ENCODE results near the gene FKBP2. TPM values are rescaled to one million over a fixed set of nuclear protein-coding genes. Genes with fewer than 3 reads are reported as not detected.
A peak's percentile ranks its signal among the peaks of the same experiment; 100 is the strongest.

Gene FKBP2
- polyA plus RNA-seq, 3 donors from 2014 or later: 110 to 142 (median 130) TPM

DNA sequence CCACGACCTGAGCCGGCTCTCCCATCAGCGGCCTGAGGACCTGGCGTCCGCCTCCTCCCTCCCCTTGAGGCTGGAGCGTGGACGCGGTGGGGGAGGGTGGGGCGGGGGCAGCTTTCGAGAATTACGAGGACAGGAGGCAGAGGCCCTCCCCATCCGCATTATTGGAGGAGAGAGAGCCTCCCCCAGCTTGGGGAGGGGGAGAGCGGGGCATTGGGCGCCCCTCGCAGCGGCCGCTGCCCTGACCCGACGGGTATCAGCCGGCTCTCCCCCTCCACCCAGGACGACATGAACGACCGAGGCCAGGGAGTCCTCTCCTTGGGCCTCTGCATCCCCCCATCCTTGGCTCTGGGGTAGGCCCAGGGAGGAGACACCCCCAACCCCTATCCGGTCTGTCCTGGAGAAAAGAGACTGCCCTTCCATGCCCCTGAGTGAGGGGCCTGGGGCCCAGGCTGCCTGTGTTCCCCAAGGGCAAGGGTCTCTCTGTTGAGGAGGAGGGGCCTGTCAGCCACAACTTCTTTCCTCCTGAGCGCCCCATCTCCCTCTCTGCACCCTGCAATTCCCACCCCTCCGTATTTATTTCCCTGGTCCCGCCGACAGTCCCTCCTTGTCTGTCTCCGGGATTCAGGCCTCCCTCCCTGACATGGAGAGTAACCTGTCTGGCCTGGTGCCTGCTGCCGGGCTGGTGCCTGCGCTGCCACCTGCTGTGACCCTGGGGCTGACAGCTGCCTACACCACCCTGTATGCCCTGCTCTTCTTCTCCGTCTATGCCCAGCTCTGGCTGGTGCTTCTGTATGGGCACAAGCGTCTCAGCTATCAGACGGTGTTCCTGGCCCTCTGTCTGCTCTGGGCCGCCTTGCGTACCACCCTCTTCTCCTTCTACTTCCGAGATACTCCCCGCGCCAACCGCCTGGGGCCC is 45.2 kb downstream of the FKBP2 start:
- peaks cover 2 to 15% (median 13%) of the 10 kb centered on the region in 3 donors for H3K27me3 Mint-ChIP-seq (ENCODE audit: low read depth in 3 of 3)
- H3K27ac Mint-ChIP-seq: peak overlapping the region; percentile 73 to 91 (median 86)
- no peaks in the 10 kb centered on the region for H3K9me3 Mint-ChIP-seq
- peak overlapping the region; percentile 77 to 89 (median 79) for H3K4me3 Mint-ChIP-seq
- peaks cover 0 to 10% (median 2%) of the 10 kb centered on the region in 3 donors for H3K36me3 Mint-ChIP-seq
- H3K4me1 Mint-ChIP-seq: peaks cover 13 to 17% of the 10 kb centered on the region in 2 donors
- DNase-seq: peak in 1 of 3 donors; percentile 17

DNA sequence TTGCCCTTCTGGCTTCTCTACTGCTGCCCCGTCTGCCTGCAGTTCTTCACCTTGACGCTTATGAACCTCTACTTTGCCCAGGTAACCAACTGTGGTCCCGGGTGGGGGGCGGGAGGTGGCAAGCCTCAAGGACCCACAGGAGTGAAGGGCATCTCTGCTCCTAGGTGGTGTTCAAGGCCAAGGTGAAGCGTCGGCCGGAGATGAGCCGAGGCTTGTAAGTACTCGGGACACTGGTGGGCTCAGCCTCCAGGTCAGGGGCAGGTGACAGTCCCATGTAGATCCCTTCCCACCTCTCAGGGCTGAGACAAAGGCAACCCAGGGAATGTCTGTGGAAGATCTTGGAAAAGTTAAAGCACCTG is 45.9 kb downstream of the FKBP2 start:
- Mint-ChIP-seq H3K4me3 (peak overlapping the region; percentile 74 to 84 (median 79)), H3K27me3 (ENCODE audit: low read depth in 3 of 3) (peaks cover 2 to 15% (median 13%) of the 10 kb centered on the region in 3 donors), H3K27ac (peak overlapping the region; percentile 73 to 91 (median 86)), H3K4me1 (peaks cover 13 to 16% of the 10 kb centered on the region in 2 donors), H3K9me3 (no peaks in the 10 kb centered on the region), H3K36me3 (peaks cover 0 to 5% (median 0%) of the 10 kb centered on the region in 3 donors)
- DNase-seq: no peak

DNA sequence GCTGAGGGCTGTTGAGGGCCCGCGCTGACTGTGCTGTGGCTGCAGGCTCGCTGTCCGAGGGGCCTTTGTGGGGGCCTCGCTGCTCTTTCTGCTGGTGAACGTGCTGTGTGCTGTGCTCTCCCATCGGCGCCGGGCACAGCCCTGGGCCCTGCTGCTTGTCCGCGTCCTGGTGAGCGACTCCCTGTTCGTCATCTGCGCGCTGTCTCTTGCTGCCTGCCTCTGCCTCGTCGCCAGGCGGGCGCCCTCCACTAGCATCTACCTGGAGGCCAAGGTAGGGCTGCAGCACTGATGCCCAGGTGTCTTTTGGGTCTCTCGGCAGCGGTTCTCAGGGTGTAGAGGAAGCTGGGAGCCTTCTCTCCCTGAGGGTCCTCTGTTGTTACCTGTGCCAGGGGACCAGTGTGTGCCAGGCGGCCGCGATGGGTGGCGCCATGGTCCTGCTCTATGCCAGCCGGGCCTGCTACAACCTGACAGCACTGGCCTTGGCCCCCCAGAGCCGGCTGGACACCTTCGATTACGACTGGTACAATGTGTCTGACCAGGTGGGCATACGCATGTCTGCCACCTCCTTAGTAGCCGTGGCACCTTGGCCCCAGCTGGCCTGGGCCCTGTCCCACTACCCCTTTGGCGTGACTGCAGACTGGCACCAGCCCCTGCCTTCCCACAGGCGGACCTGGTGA is 46.9 kb downstream of the FKBP2 start:
- DNase-seq: no peak
- peaks cover 0 to 5% (median 0%) of the 10 kb centered on the region in 3 donors for H3K36me3 Mint-ChIP-seq

DNA sequence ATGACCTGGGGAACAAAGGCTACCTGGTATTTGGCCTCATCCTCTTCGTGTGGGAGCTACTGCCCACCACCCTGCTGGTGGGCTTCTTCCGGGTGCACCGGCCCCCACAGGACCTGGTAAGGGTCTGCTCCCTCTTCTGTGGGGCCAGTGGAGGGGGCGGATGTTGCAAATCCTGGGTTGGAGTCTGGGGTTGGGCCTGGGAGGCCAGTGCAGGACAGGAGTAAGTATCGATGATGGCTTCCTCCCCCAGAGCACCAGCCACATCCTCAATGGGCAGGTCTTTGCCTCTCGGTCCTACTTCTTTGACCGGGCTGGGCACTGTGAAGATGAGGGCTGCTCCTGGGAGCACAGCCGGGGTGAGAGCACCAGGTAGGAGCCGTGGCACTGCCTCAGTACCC is 47.5 kb downstream of the FKBP2 start:
- peaks cover 0 to 5% (median 0%) of the 10 kb centered on the region in 3 donors for H3K36me3 Mint-ChIP-seq
- no peak for DNase-seq
- no peak overlapping the region for H3K4me3 Mint-ChIP-seq
- H3K27me3 Mint-ChIP-seq (ENCODE audit: low read depth in 3 of 3): peaks cover 6 to 17% (median 13%) of the 10 kb centered on the region in 3 donors
- no peak overlapping the region for H3K27ac Mint-ChIP-seq
- peaks cover 13 to 14% of the 10 kb centered on the region in 2 donors for H3K4me1 Mint-ChIP-seq
- no peaks in the 10 kb centered on the region for H3K9me3 Mint-ChIP-seq

More for the DNA sequence above, 46.9 kb downstream of the FKBP2 start:
- peaks cover 13 to 14% of the 10 kb centered on the region in 2 donors for H3K4me1 Mint-ChIP-seq
- H3K4me3 Mint-ChIP-seq: no peak overlapping the region
- no peaks in the 10 kb centered on the region for H3K9me3 Mint-ChIP-seq
- H3K27me3 Mint-ChIP-seq (ENCODE audit: low read depth in 3 of 3): peaks cover 4 to 15% (median 13%) of the 10 kb centered on the region in 3 donors
- H3K27ac Mint-ChIP-seq: no peak overlapping the region

DNA sequence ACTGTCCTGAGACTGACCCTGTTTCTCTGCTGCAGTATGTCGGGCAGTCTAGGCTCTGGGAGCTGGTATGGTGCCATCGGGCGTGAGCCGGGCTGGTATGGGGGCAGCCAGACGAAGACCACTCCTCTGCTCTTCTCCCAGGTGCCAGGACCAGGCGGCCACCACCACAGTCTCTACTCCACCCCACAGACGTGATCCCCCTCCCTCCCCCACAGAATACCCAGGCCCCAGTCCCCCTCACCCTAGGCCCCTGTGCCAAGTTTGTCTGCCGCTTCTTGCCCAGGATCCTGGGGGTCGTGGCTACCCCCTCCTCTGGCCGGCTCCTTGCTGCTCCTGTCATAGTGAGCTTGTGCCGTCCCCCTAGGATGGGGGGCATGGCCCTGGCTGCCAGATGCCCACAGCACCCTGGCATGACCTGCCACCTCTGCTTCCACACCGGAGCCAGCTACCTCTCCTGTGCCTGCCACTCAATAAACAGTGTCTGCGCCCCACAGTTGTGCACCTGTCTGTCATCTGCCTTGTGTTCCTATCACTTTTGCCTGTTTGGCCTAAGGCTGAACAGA is 48.2 kb downstream of the FKBP2 start:
- H3K27ac Mint-ChIP-seq: no peak overlapping the region
- H3K4me3 Mint-ChIP-seq: peak overlapping the region in 1 of 5 donors; percentile 17

DNA sequence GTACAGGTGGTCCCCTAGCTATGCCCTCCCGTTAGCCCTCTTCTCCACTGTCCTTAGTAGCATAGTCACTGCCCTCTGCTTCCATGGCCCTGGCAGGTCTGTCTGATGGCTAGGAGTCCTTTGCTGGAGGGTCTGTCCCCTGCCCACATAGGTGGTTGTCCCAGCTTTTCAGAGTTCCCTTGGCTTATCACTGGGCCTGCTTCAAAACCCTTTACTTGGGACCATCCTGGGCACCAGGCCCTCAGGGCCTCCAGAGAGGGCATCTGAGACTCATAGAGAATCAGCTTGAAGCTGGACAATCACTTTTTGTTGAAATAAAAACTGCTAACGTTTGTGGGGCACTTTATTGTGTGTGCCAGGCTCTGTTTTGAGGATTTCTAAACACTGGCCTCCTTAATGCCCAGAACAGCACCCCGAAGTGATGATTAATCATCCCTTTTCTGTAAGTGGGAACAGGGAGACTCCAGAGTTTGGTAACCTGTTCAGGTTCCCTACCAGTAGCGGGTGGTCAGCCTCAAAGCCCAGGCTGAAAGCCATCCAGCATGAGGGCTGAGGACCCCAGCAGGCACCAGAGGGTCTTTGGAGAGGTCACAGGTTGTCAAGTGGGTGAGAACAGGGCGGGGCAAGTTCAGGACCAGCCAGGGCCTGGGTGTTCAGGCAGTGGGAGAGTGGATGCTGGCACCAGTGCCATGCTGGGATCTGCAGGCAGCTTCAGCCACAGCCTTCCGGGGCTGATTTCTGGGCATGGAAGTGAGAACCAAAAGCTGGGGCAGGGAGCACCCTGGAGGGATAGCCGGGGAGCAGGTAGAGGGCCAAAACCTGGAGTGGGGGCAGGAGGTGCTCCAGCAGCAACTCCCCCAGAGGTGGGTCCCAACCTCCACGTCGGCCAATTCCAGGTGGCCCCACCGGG is 49.7 kb downstream of the FKBP2 start:
- Mint-ChIP-seq H3K27me3 (ENCODE audit: low read depth in 3 of 3) (peaks cover 14 to 18% (median 14%) of the 10 kb centered on the region in 3 donors), H3K4me3 (peak overlapping the region; percentile 40 to 73 (median 64)), H3K4me1 (peaks cover 13% of the 10 kb centered on the region in 2 donors), H3K9me3 (no peaks in the 10 kb centered on the region), H3K36me3 (peaks cover 0 to 5% (median 0%) of the 10 kb centered on the region in 3 donors), H3K27ac (no peak overlapping the region)
- DNase-seq: no peak

More for the DNA sequence above, 48.2 kb downstream of the FKBP2 start:
- peaks cover 11 to 21% (median 13%) of the 10 kb centered on the region in 3 donors for H3K27me3 Mint-ChIP-seq (ENCODE audit: low read depth in 3 of 3)
- peaks cover 13 to 14% of the 10 kb centered on the region in 2 donors for H3K4me1 Mint-ChIP-seq
- no peaks in the 10 kb centered on the region for H3K9me3 Mint-ChIP-seq
- peaks cover 0 to 5% (median 0%) of the 10 kb centered on the region in 3 donors for H3K36me3 Mint-ChIP-seq
- no peak for DNase-seq

DNA sequence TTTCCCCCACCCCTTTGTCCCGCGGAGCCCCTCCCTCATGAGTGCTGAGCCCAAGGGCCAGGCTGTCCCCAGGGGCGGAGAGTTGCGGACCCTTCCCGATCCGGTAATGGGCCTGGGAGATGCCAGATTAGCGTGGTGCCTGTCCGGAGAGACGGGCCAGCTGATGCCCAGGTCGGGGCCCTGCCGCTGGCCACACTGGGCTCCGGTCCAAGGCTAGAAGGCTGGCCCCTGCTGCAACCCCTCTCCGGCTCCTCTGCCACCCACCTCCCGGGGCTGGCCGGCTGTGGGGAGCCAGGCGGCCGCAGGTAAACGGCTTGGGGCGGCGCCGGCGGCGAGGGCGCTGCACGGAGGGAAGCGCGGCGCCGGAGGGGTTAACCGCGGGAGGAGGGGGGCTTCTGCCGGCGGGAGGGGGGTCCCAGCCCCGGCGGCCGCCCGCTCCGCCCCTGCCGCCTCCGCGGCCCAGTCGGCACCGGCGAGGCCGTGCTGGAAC is 50.4 kb downstream of the FKBP2 start, which contains the start of gene KCNK4:
KCNK4 (plus strand) TSS at position 41 of the 490 bp plus-strand sequence. CDS start 1,717 bp downstream, outside the sequence.
- peak within 1 kb of the TSS; percentile 40 to 73 (median 64) for H3K4me3 Mint-ChIP-seq
- peaks cover 15 to 18% (median 18%) of the 10 kb centered on the region in 3 donors for H3K27me3 Mint-ChIP-seq (ENCODE audit: low read depth in 3 of 3)
- DNase-seq: no peak
- H3K9me3 Mint-ChIP-seq: no peaks in the 10 kb centered on the region
- H3K36me3 Mint-ChIP-seq: peaks cover 0 to 5% (median 0%) of the 10 kb centered on the region in 3 donors
- H3K27ac Mint-ChIP-seq: no peak within 1 kb of the TSS
- peaks cover 12% of the 10 kb centered on the region in 2 donors for H3K4me1 Mint-ChIP-seq

DNA sequence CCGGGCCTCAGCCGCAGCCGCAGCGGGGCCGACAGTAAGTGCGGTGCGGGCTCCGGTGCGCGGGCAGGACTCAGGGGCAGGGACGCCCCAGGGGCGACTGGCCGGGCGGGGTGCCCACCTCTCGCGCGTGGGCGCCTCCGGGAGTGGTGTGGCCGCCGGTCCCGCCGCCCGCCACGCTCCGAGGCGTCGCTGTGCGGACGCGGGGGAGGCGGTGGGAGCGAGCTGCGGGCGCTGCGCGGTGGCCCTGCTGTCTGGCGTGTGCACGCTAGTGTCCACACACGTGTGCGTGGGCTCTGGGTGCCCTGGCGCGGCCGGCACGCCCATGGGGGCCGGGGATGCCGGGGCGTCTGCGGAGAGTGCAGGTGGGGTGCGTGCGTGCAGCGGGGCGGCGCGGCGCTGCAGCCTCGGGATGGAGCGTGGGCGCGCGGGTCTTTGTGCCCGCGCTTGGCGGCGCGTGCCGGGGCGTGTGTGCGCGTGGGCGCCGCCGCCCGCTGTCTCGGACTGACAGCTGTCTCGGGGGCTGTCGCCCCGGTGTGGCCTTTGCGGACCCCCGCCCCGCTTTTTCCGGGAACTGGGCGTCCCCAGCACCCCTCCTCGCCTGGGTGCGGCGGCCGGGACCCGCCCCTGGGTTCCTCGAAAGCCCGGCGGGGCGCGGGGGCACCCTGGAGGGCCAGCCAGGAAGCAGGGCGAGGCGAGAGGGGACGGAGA is 51.0 kb downstream of the FKBP2 start:
- Mint-ChIP-seq H3K36me3 (peaks cover 0 to 5% (median 0%) of the 10 kb centered on the region in 3 donors), H3K27me3 (ENCODE audit: low read depth in 3 of 3) (peaks cover 18 to 22% (median 18%) of the 10 kb centered on the region in 3 donors), H3K4me1 (peaks cover 6 to 7% of the 10 kb centered on the region in 2 donors), H3K27ac (no peak overlapping the region), H3K4me3 (no peak overlapping the region), H3K9me3 (no peaks in the 10 kb centered on the region)
- no peak for DNase-seq

DNA sequence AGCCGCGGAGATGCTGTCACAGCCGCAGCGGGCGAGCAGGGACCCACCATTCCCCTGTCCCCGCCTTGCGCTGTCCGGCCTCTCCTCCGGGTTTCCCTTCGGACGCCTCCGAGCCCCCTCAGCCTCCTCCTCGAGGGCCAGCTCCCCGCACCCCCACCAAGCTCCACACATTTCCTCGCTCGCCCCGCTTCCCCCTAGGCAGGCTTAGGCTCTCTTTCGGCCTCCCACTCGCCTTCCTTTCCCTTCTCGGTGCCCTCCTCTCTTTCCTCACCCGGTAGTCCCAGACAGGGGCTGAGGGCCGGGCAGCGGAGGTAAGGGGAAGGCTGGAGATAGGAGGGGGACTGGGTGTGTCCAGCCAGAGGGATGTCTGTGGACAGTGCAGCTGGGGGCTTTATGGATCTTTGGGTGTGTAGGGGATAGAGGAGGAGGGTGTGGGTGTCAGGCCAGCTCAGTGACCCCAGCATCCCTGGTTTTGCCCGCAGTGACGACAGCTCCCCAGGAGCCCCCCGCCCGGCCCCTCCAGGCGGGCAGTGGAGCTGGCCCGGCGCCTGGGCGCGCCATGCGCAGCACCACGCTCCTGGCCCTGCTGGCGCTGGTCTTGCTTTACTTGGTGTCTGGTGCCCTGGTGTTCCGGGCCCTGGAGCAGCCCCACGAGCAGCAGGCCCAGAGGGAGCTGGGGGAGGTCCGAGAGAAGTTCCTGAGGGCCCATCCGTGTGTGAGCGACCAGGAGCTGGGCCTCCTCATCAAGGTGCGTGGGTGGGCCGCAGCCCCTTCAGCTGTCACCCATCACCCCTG is 51.8 kb downstream of the FKBP2 start:
- Mint-ChIP-seq H3K27ac (no peak overlapping the region), H3K4me1 (peaks cover 5 to 7% of the 10 kb centered on the region in 2 donors), H3K27me3 (ENCODE audit: low read depth in 3 of 3) (peaks cover 21 to 26% (median 24%) of the 10 kb centered on the region in 3 donors), H3K36me3 (peaks cover 0 to 5% (median 0%) of the 10 kb centered on the region in 3 donors), H3K9me3 (no peaks in the 10 kb centered on the region), H3K4me3 (peak overlapping the region in 4 of 5 donors; percentile 14 to 67 (median 52))
- no peak for DNase-seq
